ENCODE results near the gene MLKL. TPM values are rescaled to one million over a fixed set of nuclear protein-coding genes. Genes with fewer than 3 reads are reported as not detected.
"Not testable (repeated sequence)": the region's sequence is repeated elsewhere in the genome, so short reads cannot be mapped to it uniquely, and the experiment has no call there.

MLKL gene
- total RNA-seq, 1 experiment from 2014 or later = 9.4 TPM

GRCh38 chr16:74732707-74733350, 32.2 kb upstream of the MLKL start:
- no peak for DNase-seq (ENCODE audit: low read depth)

DNA sequence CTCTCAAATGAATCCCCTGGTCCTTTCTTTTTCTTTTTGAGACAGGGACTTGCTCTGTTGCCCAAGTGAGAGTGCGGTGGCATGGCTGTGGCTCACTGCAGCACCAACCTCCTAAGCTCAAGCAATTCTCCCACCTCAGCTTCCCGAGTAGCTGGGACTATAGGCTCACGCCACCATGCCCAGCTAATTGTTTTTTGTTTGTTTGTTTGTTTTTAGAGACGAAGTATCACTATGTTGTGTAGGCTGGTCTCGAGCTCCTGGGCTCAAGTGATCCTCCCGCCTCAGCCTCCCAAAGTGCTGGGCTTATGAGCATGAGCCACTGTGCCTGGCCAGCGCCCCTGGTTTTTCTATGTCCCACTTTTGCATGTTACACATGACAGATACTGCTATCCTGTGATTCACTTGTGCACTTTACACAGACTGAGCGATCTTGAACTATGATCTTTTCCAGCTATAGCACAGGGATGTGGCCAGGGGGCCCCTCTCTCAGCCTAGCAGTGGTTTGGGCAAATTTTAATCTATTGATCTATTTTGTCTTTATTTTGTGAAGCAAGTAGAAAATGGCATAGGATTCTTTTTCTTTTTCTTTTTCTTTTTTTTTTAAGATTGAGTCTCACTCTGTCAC, 31.3 kb upstream of the MLKL start:
- DNase-seq (ENCODE audit: low read depth) = no peak

- DNase-seq (ENCODE audit: low read depth) = no peak
Observed at GRCh38 chr16:74729783-74730683, 29.4 kb upstream of the MLKL start.

GRCh38 chr16:74727903-74728302, 27.2 kb upstream of the MLKL start:
- DNase-seq (ENCODE audit: low read depth) = no peak

- DNase-seq (ENCODE audit: low read depth) = peak; percentile 29
Observed at GRCh38 chr16:74726716-74727115, 26.1 kb upstream of the MLKL start.

- DNase-seq (ENCODE audit: low read depth) = no peak
Observed at GRCh38 chr16:74725651-74726455, 25.2 kb upstream of the MLKL start.

- DNase-seq (ENCODE audit: low read depth) = peak; percentile 72
Observed at GRCh38 chr16:74724820-74725549, 24.3 kb upstream of the MLKL start.

GRCh38 chr16:74723256-74723655, 22.6 kb upstream of the MLKL start:
- no peak for DNase-seq (ENCODE audit: low read depth)

GRCh38 chr16:74722156-74722555, 21.5 kb upstream of the MLKL start:
- DNase-seq (ENCODE audit: low read depth) = not testable (repeated sequence)

- no peak for DNase-seq (ENCODE audit: low read depth)
Observed at GRCh38 chr16:74721716-74722115, 21.1 kb upstream of the MLKL start.

DNA sequence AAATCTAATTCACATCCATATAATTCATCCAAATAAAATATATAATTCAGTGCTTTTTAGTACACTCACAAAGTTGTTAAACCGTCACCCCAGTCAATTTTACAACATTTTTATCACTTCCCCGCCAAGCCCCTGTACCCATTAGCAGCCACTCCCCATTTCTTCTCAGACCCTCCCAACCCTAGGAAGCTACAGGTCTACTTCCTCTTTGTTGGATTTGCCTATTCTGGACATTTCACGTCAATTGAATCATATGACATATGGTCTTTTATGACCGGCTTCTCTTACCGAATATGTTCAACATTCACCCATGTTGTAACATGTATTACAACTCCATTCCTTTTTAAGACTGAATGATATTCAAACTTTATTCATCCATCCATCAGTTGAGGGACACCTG, 19.9 kb upstream of the MLKL start:
- no peak for DNase-seq (ENCODE audit: low read depth)

- no peak for DNase-seq (ENCODE audit: low read depth)
Observed at GRCh38 chr16:74718741-74719610, 18.3 kb upstream of the MLKL start.

DNA sequence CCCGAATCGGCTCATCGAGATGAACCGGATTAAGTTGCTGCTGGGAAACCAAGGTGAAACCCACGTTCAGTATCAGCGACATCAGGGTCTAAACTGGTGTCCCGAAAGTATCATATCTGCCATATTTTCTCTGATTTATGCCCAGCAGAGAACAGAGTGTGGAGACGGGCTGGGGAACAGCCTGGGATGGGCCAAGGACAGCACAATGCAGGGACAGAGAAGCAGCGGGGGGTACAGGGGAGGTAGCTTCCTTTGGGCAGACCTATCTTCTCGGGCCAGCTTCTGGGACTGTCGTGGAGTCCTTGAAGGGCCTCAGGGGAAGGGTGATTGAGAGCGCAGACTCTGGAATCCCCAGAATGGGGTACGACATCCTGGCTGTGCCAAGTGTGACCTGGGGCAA, 17.5 kb upstream of the MLKL start:
- no peak for DNase-seq (ENCODE audit: low read depth)

GRCh38 chr16:74717367-74717766, 16.7 kb upstream of the MLKL start:
- no peak for DNase-seq (ENCODE audit: low read depth)

GRCh38 chr16:74716355-74716754, 15.7 kb upstream of the MLKL start:
- no peak for DNase-seq (ENCODE audit: low read depth)

GRCh38 chr16:74713876-74714275, 13.2 kb upstream of the MLKL start:
- DNase-seq (ENCODE audit: low read depth) = no peak

DNA sequence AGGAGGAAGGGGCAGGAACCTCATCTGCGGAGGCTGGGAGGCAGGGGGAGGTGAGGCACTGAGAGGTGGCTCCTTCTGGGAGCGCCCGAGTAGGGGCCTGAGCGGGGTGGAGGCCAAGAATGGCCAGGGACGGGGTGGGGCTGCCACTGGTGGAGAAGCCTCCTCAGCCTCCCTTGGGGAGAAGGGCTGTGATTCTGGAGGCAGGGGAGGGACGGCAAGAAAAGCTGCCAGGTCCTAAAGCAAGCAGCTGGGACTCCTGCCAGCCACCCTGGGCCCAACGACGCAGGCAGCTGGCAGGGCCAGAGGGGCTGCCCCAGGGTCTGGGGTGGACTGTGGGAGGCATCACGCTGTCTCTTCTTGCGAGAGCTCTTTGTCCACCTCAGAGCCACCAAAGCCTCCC, 12.7 kb upstream of the MLKL start:
- no peak for DNase-seq (ENCODE audit: low read depth)

DNA sequence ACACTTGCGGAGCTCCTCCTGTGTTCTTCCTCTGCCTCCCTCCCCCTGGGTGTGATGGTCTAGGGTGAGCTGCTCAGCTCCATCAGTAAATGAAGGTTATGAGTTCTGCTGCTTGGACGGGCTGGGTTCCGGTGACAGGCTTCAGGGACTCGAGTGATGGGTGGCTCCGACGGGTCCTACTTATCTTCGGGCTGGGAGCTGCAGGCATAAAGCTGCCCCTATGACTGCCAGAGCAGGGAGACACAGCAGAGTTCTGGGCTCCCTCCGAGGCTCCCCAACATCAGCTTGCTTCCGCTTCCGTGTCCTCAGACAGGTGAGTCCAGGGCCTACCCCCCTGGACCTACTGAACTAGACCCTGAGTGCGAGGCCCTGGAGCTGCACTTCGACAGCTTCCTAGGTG, 11.3 kb upstream of the MLKL start:
- no peak for DNase-seq (ENCODE audit: low read depth)

DNA sequence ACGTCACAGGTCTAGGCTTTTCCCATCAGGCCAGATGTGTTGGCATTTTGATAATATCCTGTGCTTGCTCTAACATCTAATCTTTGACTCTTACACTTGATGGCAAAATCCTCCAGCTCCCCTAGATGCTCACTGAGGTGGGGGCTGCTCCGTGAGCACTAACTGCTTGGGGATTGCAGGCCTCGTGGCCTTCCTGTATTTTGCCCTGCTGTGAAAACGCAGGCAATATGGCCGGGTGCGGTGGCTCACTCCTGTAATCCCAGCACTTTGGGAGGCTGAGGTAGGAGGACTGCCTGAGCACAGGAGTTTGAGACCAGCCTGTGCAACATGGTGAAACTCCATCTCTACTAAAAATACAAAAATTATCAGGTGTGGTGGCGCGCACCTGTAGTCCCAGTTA, 9.7 kb upstream of the MLKL start:
- no peak for DNase-seq (ENCODE audit: low read depth)

- peak; percentile 58 for DNase-seq (ENCODE audit: low read depth)
Observed at GRCh38 chr16:74709441-74709877, 8.8 kb upstream of the MLKL start.

All from LHCN-M2 (cell line).